HG03025 (cell line): ENCODE measurements around the gene MAGI2.
"Not testable (repeated sequence)": the region's sequence is repeated elsewhere in the genome, so short reads cannot be mapped to it uniquely, and the experiment has no call there.

Source experiments
- ATAC-seq: cut with Tn5 transposase; IDR thresholded peaks from one replicate; pipeline ENCODE4 v1.9.1; 2021; ENCODE audit warnings: mild to moderate bottlenecking, moderate library complexity; ENCODE audit not compliant: unreplicated experiment, low FRiP score

MAGI2 gene

GRCh38 chr7:78350391-78350790 is 1103.1 kb downstream of the MAGI2 start:
- no peak for ATAC-seq

- no peak for ATAC-seq
Observed at GRCh38 chr7:78346827-78347226, 1106.6 kb downstream of the MAGI2 start.

GRCh38 chr7:78345979-78346378 is 1107.5 kb downstream of the MAGI2 start:
- ATAC-seq = no peak

- no peak for ATAC-seq
Observed at GRCh38 chr7:78345293-78345911, 1108.1 kb downstream of the MAGI2 start.

GRCh38 chr7:78334426-78334825 is 1119.0 kb downstream of the MAGI2 start:
- ATAC-seq = no peak

- no peak for ATAC-seq
Observed at GRCh38 chr7:78333530-78334425, 1119.7 kb downstream of the MAGI2 start.

GRCh38 chr7:78329001-78329655 is 1124.3 kb downstream of the MAGI2 start:
- no peak for ATAC-seq

- no peak for ATAC-seq
Observed at GRCh38 chr7:78327718-78328117, 1125.7 kb downstream of the MAGI2 start.

- ATAC-seq = no peak
Observed at GRCh38 chr7:78326876-78327275, 1126.6 kb downstream of the MAGI2 start.

GRCh38 chr7:78326189-78326588 is 1127.3 kb downstream of the MAGI2 start:
- no peak for ATAC-seq

GRCh38 chr7:78323118-78323517 is 1130.3 kb downstream of the MAGI2 start:
- ATAC-seq = no peak

- not testable (repeated sequence) for ATAC-seq
Observed at GRCh38 chr7:78322231-78322630, 1131.2 kb downstream of the MAGI2 start.

GRCh38 chr7:78317371-78317770 is 1136.1 kb downstream of the MAGI2 start:
- ATAC-seq = no peak

GRCh38 chr7:78316110-78316509 is 1137.4 kb downstream of the MAGI2 start:
- ATAC-seq = no peak

- no peak for ATAC-seq
Observed at GRCh38 chr7:78315119-78315518, 1138.3 kb downstream of the MAGI2 start.

- ATAC-seq = no peak
Observed at GRCh38 chr7:78311181-78311580, 1142.3 kb downstream of the MAGI2 start.

- ATAC-seq = no peak
Observed at GRCh38 chr7:78307892-78308291, 1145.6 kb downstream of the MAGI2 start.

- no peak for ATAC-seq
Observed at GRCh38 chr7:78306634-78307033, 1146.8 kb downstream of the MAGI2 start.

GRCh38 chr7:78301407-78301806 is 1152.1 kb downstream of the MAGI2 start:
- ATAC-seq = no peak

GRCh38 chr7:78299088-78299487 is 1154.4 kb downstream of the MAGI2 start:
- no peak for ATAC-seq

GRCh38 chr7:78296644-78297371 is 1156.7 kb downstream of the MAGI2 start:
- no peak for ATAC-seq
